Astrocyte (in vitro differentiated cells and primary cell): ENCODE results near the gene TARM1.

Experiments used
- EZH2 ChIP-seq: IDR thresholded peaks from 2 replicates; pipeline ENCODE4 v1.6.1; 2012; ENCODE audit warnings: mild to moderate bottlenecking, low read length, inconsistent platforms; ENCODE audit not compliant: insufficient read depth
- TF ChIP-seq, protein P1 (sequence below): IDR thresholded peaks from 2 replicates; pipeline ENCODE4 v1.5.1; 2011; ENCODE audit warnings: low read depth, mild to moderate bottlenecking, inconsistent platforms, low read length, moderate library complexity; ENCODE audit not compliant: insufficient read depth

- TF ChIP-seq, protein P1, sequence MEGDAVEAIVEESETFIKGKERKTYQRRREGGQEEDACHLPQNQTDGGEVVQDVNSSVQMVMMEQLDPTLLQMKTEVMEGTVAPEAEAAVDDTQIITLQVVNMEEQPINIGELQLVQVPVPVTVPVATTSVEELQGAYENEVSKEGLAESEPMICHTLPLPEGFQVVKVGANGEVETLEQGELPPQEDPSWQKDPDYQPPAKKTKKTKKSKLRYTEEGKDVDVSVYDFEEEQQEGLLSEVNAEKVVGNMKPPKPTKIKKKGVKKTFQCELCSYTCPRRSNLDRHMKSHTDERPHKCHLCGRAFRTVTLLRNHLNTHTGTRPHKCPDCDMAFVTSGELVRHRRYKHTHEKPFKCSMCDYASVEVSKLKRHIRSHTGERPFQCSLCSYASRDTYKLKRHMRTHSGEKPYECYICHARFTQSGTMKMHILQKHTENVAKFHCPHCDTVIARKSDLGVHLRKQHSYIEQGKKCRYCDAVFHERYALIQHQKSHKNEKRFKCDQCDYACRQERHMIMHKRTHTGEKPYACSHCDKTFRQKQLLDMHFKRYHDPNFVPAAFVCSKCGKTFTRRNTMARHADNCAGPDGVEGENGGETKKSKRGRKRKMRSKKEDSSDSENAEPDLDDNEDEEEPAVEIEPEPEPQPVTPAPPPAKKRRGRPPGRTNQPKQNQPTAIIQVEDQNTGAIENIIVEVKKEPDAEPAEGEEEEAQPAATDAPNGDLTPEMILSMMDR: no peak
- TF ChIP-seq EZH2: no peak
These were observed 26.8 kb upstream of the TARM1 start for GRCh38 chr19:54107876-54108490.
